Endothelial cell of umbilical vein (primary cell): Measurements from ENCODE around the gene DIDO1. TPM values are rescaled to one million over a fixed set of nuclear protein-coding genes. Genes with fewer than 3 reads are reported as not detected.

Experiments
- BruUV-seq: library from RNA; stranded (reverse); fragments of 400-500 nt; replicated peaks from 2 replicates; lab custom pipeline; 2021; lab: Mats Ljungman, UMichigan
- CTCF ChIA-PET: fragments of 300-600, 350-600 bp; sonication (Branson Sonifier 250); formaldehyde crosslinking; loops from one replicate; lab custom pipeline; 2021; ENCODE audit warnings: antibody characterized with exemption, inconsistent platforms; lab: Charles Lee
- POLR2A ChIA-PET: fragments of 300-600, 350-600 bp; sonication (Branson Sonifier 250); formaldehyde crosslinking; loops from one replicate; lab custom pipeline; 2021; ENCODE audit warnings: antibody characterized with exemption, inconsistent platforms; lab: Charles Lee
- DNase-seq: peaks from one replicate; pipeline ENCODE4 v3.0.0-alpha.2; 2011; ENCODE audit warnings: low read depth, low spot score
- FAIRE-seq: peaks from 2 replicates; lab custom pipeline; 2011; peaks lifted over from hg19 to GRCh38; lab: Jason Lieb, UNC
- H2AFZ ChIP-seq: 2 replicates; pipeline ENCODE4 v1.6.0; 2012; ENCODE audit warnings: low read depth, low read length, control low read depth, inconsistent platforms
- H3K27ac ChIP-seq: 2 replicates; pipeline ENCODE4 v1.5.1; 2011; ENCODE audit warnings: low read depth, mild to moderate bottlenecking, control low read depth, low read length, moderate library complexity; ENCODE audit not compliant: insufficient read depth
- H3K27me3 ChIP-seq, 2 experiments: 2 replicates each; pipeline versions ENCODE4 v1.6.0 to v1.6.1; 2011; ENCODE audit warnings: low read length in 2 of 2, mixed read lengths in 1 of 2; ENCODE audit not compliant: control insufficient read depth in 2 of 2, insufficient read depth in 2 of 2
- H3K36me3 ChIP-seq, 2 experiments: 2 replicates in 1 of 2; 3 replicates in 1 of 2; pipeline ENCODE4 v1.5.1; 2011; ENCODE audit warnings: low read length in 2 of 2, mild to moderate bottlenecking in 1 of 2, moderate library complexity in 1 of 2; ENCODE audit not compliant: control insufficient read depth in 2 of 2, insufficient read depth in 2 of 2; ENCODE audit errors: extremely low read depth in 1 of 2
- H3K4me1 ChIP-seq: 3 replicates; pipeline ENCODE4 v1.5.1; 2011; ENCODE audit warnings: mild to moderate bottlenecking, low read length; ENCODE audit not compliant: control insufficient read depth, insufficient read depth; ENCODE audit errors: extremely low read depth
- H3K4me2 ChIP-seq: 2 replicates; pipeline ENCODE4 v1.6.1; 2011; ENCODE audit warnings: low read length, control low read depth, mixed read lengths; ENCODE audit not compliant: insufficient read depth
- H3K4me3 ChIP-seq, 3 experiments: fragments of 200-600 bp in 1 of 3; sonication (generic), shearing (Covaris generic) in 1 of 3; replicated peaks in 1 of 3; 2 replicates each; pipeline ENCODE4 v1.5.1; 2011 to 2016; ENCODE audit warnings: control low read depth in 3 of 3, low read length in 3 of 3, mild to moderate bottlenecking in 2 of 3, inconsistent platforms in 1 of 3, low read depth in 1 of 3, moderate library complexity in 1 of 3; ENCODE audit not compliant: insufficient read depth in 1 of 3
- H3K79me2 ChIP-seq: 2 replicates; pipeline ENCODE4 v1.6.0; 2012; ENCODE audit warnings: low read length, inconsistent platforms; ENCODE audit not compliant: control insufficient read depth, insufficient read depth
- H3K9ac ChIP-seq: replicated peaks from 2 replicates; pipeline ENCODE3; 2011; ENCODE audit warnings: low read length, control low read depth; ENCODE audit not compliant: insufficient read depth; ENCODE audit errors: extremely low read depth
- H3K9me1 ChIP-seq: replicated peaks from 3 replicates; pipeline ENCODE4 v1.6.0; 2011; ENCODE audit warnings: mild to moderate bottlenecking, low read length; ENCODE audit not compliant: control insufficient read depth, insufficient read depth; ENCODE audit errors: extremely low read depth
- H3K9me3 ChIP-seq: replicated peaks from 2 replicates; pipeline ENCODE4 v1.5.1; 2012; ENCODE audit warnings: low read length, inconsistent platforms; ENCODE audit not compliant: control insufficient read depth, insufficient read depth
- H4K20me1 ChIP-seq: replicated peaks from 2 replicates; pipeline ENCODE3; 2011; ENCODE audit warnings: mild to moderate bottlenecking, low read length; ENCODE audit not compliant: control insufficient read depth, insufficient read depth; ENCODE audit errors: extremely low read depth
- CTCF ChIP-seq, 2 donors: IDR thresholded peaks; 1 replicate in 1 of 2; 2 replicates in 1 of 2; pipeline ENCODE4 v1.5.1; 2011; ENCODE audit warnings: low read length in 2 of 2, mild to moderate bottlenecking in 2 of 2, moderate library complexity in 2 of 2, control low read depth in 1 of 2, inconsistent platforms in 1 of 2, low read depth in 1 of 2; ENCODE audit not compliant: insufficient read depth in 1 of 2; ENCODE audit errors: extremely low read depth in 1 of 2
- EZH2 ChIP-seq: IDR thresholded peaks from 2 replicates; pipeline ENCODE4 v1.6.1; 2012; ENCODE audit warnings: borderline replicate concordance, low read depth, mild to moderate bottlenecking, moderate library complexity, low read length, inconsistent platforms; ENCODE audit not compliant: severe bottlenecking
- FOS ChIP-seq: IDR thresholded peaks from 2 replicates; pipeline ENCODE4 v1.6.1; 2011; ENCODE audit warnings: mild to moderate bottlenecking, low read length, moderate library complexity, borderline replicate concordance; ENCODE audit not compliant: insufficient read depth
- GATA2 ChIP-seq: IDR thresholded peaks from 2 replicates; pipeline ENCODE4 v1.7.0; 2011; ENCODE audit warnings: low read depth, mild to moderate bottlenecking, moderate library complexity, mixed read lengths, low read length; ENCODE audit not compliant: insufficient read length, insufficient read depth
- JUN ChIP-seq: IDR thresholded peaks from 2 replicates; pipeline ENCODE4 v1.6.1; 2011; ENCODE audit warnings: borderline replicate concordance, low read depth; ENCODE audit not compliant: insufficient read length, insufficient read depth
- MAX ChIP-seq: IDR thresholded peaks from 2 replicates; pipeline ENCODE4 v1.6.1; 2011; ENCODE audit not compliant: insufficient read depth, insufficient read length
- MYC ChIP-seq: IDR thresholded peaks from one replicate; pipeline ENCODE4 v1.6.1; 2011; ENCODE audit warnings: mild to moderate bottlenecking, low read depth, low read length
- POLR2A ChIP-seq: IDR thresholded peaks from 2 replicates; pipeline ENCODE4 v1.6.1; 2012; ENCODE audit warnings: low read depth, mild to moderate bottlenecking, control low read depth, low read length
- POLR2AphosphoS5 ChIP-seq: IDR thresholded peaks from 2 replicates; pipeline ENCODE4 v1.6.1; 2012; ENCODE audit warnings: low read depth, mild to moderate bottlenecking, control low read depth, low read length, moderate library complexity; ENCODE audit not compliant: insufficient read depth
- dilution Hi-C: fragments of 300-500 bp; cut with MboI; formaldehyde crosslinking; loops from one replicate; pipeline ENCODE4 v1.15.0; 2019; ENCODE audit warnings: low sequenced_read_pairs; ENCODE audit not compliant: extremely low pct_ligation_motif_present
- intact Hi-C: fragments of 100-400 bp; cut with micrococcal nuclease; formaldehyde crosslinking; loops from one replicate; pipeline ENCODE4 v1.10.0; 2022
- polyA plus RNA-seq, 4 experiments: library from polyadenylated mRNA; depleted of rRNA in 3 of 4; stranded (reverse) in 3 of 4; unstranded in 1 of 4; fragments of >200 nt; gene quantifications; 2 replicates each; pipeline versions ENCODE4 v1.2.1 to v1.2.3, GENCODE V29; 2011 to 2012; ENCODE audit warnings: missing spikeins in 1 of 4
- total RNA-seq: library from RNA; stranded (reverse); gene quantifications from 2 replicates; pipeline ENCODE4 v1.2.3, GENCODE V29; 2021

The DIDO1 gene
- total and polyA plus RNA-seq, 2 donors (not counting 3 experiments of a cell fraction or from before 2014, with no cell fraction given): 22.1 to 51.2 TPM

GRCh38 chr20:62832212-62832922, 93.9 kb downstream of the DIDO1 start:
- POLR2A ChIA-PET: no interaction called here
- FAIRE-seq: no peak

More at GRCh38 chr20:62832212-62832922, 93.9 kb downstream of the DIDO1 start:
- H3K4me2 ChIP-seq: no peak overlapping the region
- CTCF ChIA-PET: interaction anchor here (2.7 kb wide), 1 partner anchor 10 kb away, joined by 8 read pairs; no protein-coding TSS in a partner anchor
- DNase-seq: no peak
- dilution Hi-C loops (no loop called here), intact Hi-C loops (no loop called here)
- no peak for TF ChIP-seq MYC
- TF ChIP-seq POLR2AphosphoS5: no peak
- no peak for TF ChIP-seq MAX
- TF ChIP-seq POLR2A: no peak
- TF ChIP-seq CTCF (IDR thresholded peaks at IDR 0.05; ENCODE audit: extremely low read depth in 1 of 2, insufficient read depth in 1 of 2, low read depth in 1 of 2, low read length in 2 of 2): no peak
- no peak for TF ChIP-seq JUN
- TF ChIP-seq EZH2: no peak
- TF ChIP-seq FOS: no peak
- TF ChIP-seq GATA2: no peak
- no peaks in the 10 kb centered on the region for H3K27me3 ChIP-seq
- H3K4me1 ChIP-seq: no peaks in the 10 kb centered on the region
- H3K9me1 ChIP-seq: no peaks in the 10 kb centered on the region
- no peak overlapping the region for H3K9ac ChIP-seq
- no peak overlapping the region for H3K4me3 ChIP-seq
- no peaks in the 10 kb centered on the region for H3K9me3 ChIP-seq
- no TSS peak for BruUV-seq
- no peaks in the 10 kb centered on the region for H4K20me1 ChIP-seq
- no peaks in the 10 kb centered on the region for H3K36me3 ChIP-seq
- H3K79me2 ChIP-seq: no peaks in the 10 kb centered on the region
- no peak overlapping the region for H2AFZ ChIP-seq
- no peak overlapping the region for H3K27ac ChIP-seq
